ENCODE data around the gene C1QTNF7. TPM values are rescaled to one million over a fixed set of nuclear protein-coding genes. Genes with fewer than 3 reads are reported as not detected.

Gene C1QTNF7
- total RNA-seq, 1 experiment from 2014 or later = 0.04 TPM

DNA sequence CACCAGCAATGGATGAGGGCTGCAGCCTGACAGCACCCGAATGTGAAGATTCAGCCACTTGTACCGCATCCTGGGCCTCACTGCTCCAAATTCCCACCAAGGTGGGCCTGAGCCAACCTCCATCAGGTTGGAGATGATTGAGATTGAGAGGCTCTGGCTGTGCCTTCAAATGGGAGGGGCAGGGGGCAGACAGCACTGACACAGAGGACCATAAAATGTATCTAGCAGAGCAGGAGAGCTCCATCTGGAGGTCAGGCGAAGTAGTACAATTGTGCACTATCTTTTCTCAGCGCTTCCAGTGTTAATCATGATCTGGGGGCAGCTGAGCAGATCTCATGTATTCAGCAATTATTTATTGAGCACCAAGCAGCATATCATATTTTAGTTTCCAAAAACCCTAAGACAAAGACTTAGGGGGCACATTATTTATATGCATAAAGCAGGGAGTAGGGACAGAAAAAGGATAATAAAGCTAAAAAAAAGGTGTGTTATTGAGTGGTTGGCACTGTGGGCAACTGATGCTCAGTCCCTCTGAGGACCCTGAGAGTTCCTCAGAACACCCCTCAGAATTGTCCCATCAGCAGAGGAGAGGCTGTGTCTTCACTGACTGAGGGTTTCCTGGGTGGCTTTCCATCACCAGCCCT is 31.6 kb upstream of the C1QTNF7 start:
- CTCF ChIA-PET = interaction anchor here (0.6 to 2.8 kb wide), 22 partner anchors 10 to 254 kb away, joined by 3 to 12 read pairs (median 4); partner anchors contain the start of gene CC2D2A
- DNase-seq (ENCODE audit: low spot score) (peak; percentile 75), ATAC-seq (peak; percentile 91)
- Mint-ChIP-seq H3K36me3 (no peaks in the 10 kb centered on the region), H3K27me3 (ENCODE audit: low read depth) (no peaks in the 10 kb centered on the region; the same call in 1 of the 2 replicates), H3K27ac (no peak overlapping the region), H3K4me3 (no peak overlapping the region), H3K9me3 (no peaks in the 10 kb centered on the region), H3K4me1 (peaks cover 23% of the 10 kb centered on the region)
- no peak for TF ChIP-seq ZNF232 (CRISPR knock-in tag; IDR thresholded peaks at IDR 0.05)
- TF ChIP-seq, protein P1, sequence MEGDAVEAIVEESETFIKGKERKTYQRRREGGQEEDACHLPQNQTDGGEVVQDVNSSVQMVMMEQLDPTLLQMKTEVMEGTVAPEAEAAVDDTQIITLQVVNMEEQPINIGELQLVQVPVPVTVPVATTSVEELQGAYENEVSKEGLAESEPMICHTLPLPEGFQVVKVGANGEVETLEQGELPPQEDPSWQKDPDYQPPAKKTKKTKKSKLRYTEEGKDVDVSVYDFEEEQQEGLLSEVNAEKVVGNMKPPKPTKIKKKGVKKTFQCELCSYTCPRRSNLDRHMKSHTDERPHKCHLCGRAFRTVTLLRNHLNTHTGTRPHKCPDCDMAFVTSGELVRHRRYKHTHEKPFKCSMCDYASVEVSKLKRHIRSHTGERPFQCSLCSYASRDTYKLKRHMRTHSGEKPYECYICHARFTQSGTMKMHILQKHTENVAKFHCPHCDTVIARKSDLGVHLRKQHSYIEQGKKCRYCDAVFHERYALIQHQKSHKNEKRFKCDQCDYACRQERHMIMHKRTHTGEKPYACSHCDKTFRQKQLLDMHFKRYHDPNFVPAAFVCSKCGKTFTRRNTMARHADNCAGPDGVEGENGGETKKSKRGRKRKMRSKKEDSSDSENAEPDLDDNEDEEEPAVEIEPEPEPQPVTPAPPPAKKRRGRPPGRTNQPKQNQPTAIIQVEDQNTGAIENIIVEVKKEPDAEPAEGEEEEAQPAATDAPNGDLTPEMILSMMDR (IDR thresholded peaks at IDR 0.05) = peak; percentile 69
- POLR2A ChIA-PET = no interaction called here

GRCh38 chr4:15398001-15398400 is 29.8 kb upstream of the C1QTNF7 start:
- Mint-ChIP-seq H3K36me3 (no peaks in the 10 kb centered on the region), H3K27me3 (ENCODE audit: low read depth) (no peaks in the 10 kb centered on the region; the same call in 1 of the 2 replicates), H3K9me3 (no peaks in the 10 kb centered on the region), H3K27ac (no peak overlapping the region), H3K4me3 (no peak overlapping the region), H3K4me1 (peaks cover 29% of the 10 kb centered on the region)
- no peak for ATAC-seq
- POLR2A ChIA-PET = no interaction called here
- CTCF ChIA-PET = no interaction called here
- no peak for DNase-seq (ENCODE audit: low spot score)
- TF ChIP-seq KAT7 (CRISPR knock-in tag; IDR thresholded peaks at IDR 0.05; ENCODE audit: borderline replicate concordance) (no peak), GTF2I (CRISPR knock-in tag; conservative IDR thresholded peaks at IDR 0.05) (no peak), MXD4 (CRISPR knock-in tag; IDR thresholded peaks at IDR 0.05; ENCODE audit: borderline replicate concordance) (no peak), SP1 (CRISPR knock-in tag; conservative IDR thresholded peaks at IDR 0.05) (no peak), GRHL2 (CRISPR knock-in tag; IDR thresholded peaks at IDR 0.05; ENCODE audit: insufficient replicate concordance, severe bottlenecking) (no peak), ZBTB21 (CRISPR knock-in tag; IDR thresholded peaks at IDR 0.05; ENCODE audit: borderline replicate concordance) (no peak), TP53 (CRISPR knock-in tag; IDR thresholded peaks at IDR 0.05) (no peak), AR (CRISPR knock-in tag; IDR thresholded peaks at IDR 0.05) (no peak), PRDM15 (CRISPR knock-in tag; IDR thresholded peaks at IDR 0.05) (no peak), CBFB (CRISPR knock-in tag; IDR thresholded peaks at IDR 0.05; ENCODE audit: low read depth) (no peak), ZNF121 (CRISPR knock-in tag; IDR thresholded peaks at IDR 0.05) (no peak), E2F4 (CRISPR knock-in tag; IDR thresholded peaks at IDR 0.05; ENCODE audit: borderline replicate concordance, low read depth) (no peak), ZNF396 (CRISPR knock-in tag; IDR thresholded peaks at IDR 0.05; ENCODE audit: borderline replicate concordance) (no peak), NFE2L1 (CRISPR knock-in tag; IDR thresholded peaks at IDR 0.05) (no peak), HMGA2 (CRISPR knock-in tag; IDR thresholded peaks at IDR 0.05) (no peak), FOXP1 (CRISPR knock-in tag; IDR thresholded peaks at IDR 0.05; ENCODE audit: borderline replicate concordance) (no peak), EMX1 (CRISPR knock-in tag; IDR thresholded peaks at IDR 0.05) (no peak)
- TF ChIP-seq, protein P2, sequence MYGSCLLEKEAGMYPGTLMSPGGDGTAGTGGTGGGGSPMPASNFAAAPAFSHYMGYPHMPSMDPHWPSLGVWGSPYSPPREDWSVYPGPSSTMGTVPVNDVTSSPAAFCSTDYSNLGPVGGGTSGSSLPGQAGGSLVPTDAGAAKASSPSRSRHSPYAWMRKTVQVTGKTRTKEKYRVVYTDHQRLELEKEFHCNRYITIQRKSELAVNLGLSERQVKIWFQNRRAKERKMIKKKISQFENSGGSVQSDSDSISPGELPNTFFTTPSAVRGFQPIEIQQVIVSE (CRISPR knock-in tag; IDR thresholded peaks at IDR 0.05; ENCODE audit: borderline replicate concordance) = no peak
- TF ChIP-seq, protein P3, sequence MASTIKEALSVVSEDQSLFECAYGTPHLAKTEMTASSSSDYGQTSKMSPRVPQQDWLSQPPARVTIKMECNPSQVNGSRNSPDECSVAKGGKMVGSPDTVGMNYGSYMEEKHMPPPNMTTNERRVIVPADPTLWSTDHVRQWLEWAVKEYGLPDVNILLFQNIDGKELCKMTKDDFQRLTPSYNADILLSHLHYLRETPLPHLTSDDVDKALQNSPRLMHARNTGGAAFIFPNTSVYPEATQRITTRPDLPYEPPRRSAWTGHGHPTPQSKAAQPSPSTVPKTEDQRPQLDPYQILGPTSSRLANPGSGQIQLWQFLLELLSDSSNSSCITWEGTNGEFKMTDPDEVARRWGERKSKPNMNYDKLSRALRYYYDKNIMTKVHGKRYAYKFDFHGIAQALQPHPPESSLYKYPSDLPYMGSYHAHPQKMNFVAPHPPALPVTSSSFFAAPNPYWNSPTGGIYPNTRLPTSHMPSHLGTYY (CRISPR knock-in tag; IDR thresholded peaks at IDR 0.05) = no peak
- TF ChIP-seq, protein P4, sequence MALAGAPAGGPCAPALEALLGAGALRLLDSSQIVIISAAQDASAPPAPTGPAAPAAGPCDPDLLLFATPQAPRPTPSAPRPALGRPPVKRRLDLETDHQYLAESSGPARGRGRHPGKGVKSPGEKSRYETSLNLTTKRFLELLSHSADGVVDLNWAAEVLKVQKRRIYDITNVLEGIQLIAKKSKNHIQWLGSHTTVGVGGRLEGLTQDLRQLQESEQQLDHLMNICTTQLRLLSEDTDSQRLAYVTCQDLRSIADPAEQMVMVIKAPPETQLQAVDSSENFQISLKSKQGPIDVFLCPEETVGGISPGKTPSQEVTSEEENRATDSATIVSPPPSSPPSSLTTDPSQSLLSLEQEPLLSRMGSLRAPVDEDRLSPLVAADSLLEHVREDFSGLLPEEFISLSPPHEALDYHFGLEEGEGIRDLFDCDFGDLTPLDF (CRISPR knock-in tag; IDR thresholded peaks at IDR 0.05) = no peak

All from WTC11 (cell line).